Aorta (tissue), 5 donors: ENCODE data around the gene LMBR1L. TPM values are rescaled to one million over a fixed set of nuclear protein-coding genes. Genes with fewer than 3 reads are reported as not detected.

Experiments used
- ATAC-seq: fragments of 200-7000 bp; cut with Tn5 transposase; one replicate; pipeline ENCODE4 v1.9.1; 2022; ENCODE audit warnings: moderate library complexity; ENCODE audit not compliant: low FRiP score
- DNase-seq, 2 donors: peaks; one replicate each; pipeline ENCODE4 v3.0.0-alpha.2; 2020
- H3K27ac ChIP-seq, 2 donors: one replicate each; pipeline ENCODE4 v1.5.1; 2013; ENCODE audit warnings: low read length in 2 of 2, mild to moderate bottlenecking in 2 of 2, moderate library complexity in 2 of 2, control low read depth in 1 of 2, inconsistent platforms in 1 of 2, low read depth in 1 of 2
- H3K27me3 ChIP-seq, 2 donors: one replicate each; pipeline ENCODE4 v1.6.1; 2013; ENCODE audit warnings: control low read depth in 1 of 2, low read length in 1 of 2, mild to moderate bottlenecking in 1 of 2, moderate library complexity in 1 of 2; ENCODE audit not compliant: insufficient read depth in 2 of 2, control insufficient read depth in 1 of 2
- H3K36me3 ChIP-seq, 2 donors: one replicate each; pipeline ENCODE4 v1.6.1; 2013; ENCODE audit warnings: control low read depth in 1 of 2, low read length in 1 of 2, mild to moderate bottlenecking in 1 of 2; ENCODE audit not compliant: insufficient read depth in 2 of 2, control insufficient read depth in 1 of 2
- H3K4me1 ChIP-seq, 2 donors: one replicate each; pipeline ENCODE4 v1.6.1; 2013; ENCODE audit warnings: low read length in 2 of 2, control low read depth in 1 of 2, mild to moderate bottlenecking in 1 of 2, moderate library complexity in 1 of 2; ENCODE audit not compliant: insufficient read depth in 2 of 2, control insufficient read depth in 1 of 2
- H3K4me3 ChIP-seq, 2 donors: one replicate each; pipeline ENCODE4 v1.5.1; 2013; ENCODE audit warnings: low read length in 2 of 2, control low read depth in 1 of 2, mild to moderate bottlenecking in 1 of 2
- H3K9me3 ChIP-seq: one replicate; pipeline ENCODE4 v1.6.1; 2013; ENCODE audit warnings: mild to moderate bottlenecking, low read length; ENCODE audit not compliant: control insufficient read depth
- WGBS, 2 donors: extraction: QIAGEN DNeasy Blood & Tissue Kit; methylation state at CpG; one replicate each; pipeline ENCODE4 v1.1.7; 2013; 5-methylcytosine and 5-hydroxymethylcytosine counted together
- intact Hi-C, 2 donors: fragments of 100-400 bp; cut with DNase I; formaldehyde crosslinking; loops; one replicate each; pipeline versions ENCODE4 v1.14.2 to v1.15.0; 2022
- polyA plus RNA-seq, 2 donors: library from polyadenylated mRNA; stranded (reverse); fragments of 200-250 nt; gene quantifications; one replicate each; pipeline ENCODE4 v1.2.3, GENCODE V29; 2013
- total RNA-seq, 2 donors: library from RNA; stranded (reverse); fragmentation: NEBNext Ultra II Directional; extraction: Animal tissue kit (Norgen Biotek cat#: 25700); gene quantifications; one replicate each; pipeline ENCODE4 v1.2.1, GENCODE V29; 2021
- donor health status: healthy with polysubstance abuse.
- donor health status: Bipolar disorder and iron deficiency.
- donor health status: DM: no; HTN: no; CAD: no.
- donor health status: DM: no; HTN: no; CAD: no.
- donor health status: DM: yes; HTN: yes; CAD: no.

The LMBR1L gene
- total and polyA plus RNA-seq, 4 donors = 5.6 to 160 (median 86.5) TPM

DNA sequence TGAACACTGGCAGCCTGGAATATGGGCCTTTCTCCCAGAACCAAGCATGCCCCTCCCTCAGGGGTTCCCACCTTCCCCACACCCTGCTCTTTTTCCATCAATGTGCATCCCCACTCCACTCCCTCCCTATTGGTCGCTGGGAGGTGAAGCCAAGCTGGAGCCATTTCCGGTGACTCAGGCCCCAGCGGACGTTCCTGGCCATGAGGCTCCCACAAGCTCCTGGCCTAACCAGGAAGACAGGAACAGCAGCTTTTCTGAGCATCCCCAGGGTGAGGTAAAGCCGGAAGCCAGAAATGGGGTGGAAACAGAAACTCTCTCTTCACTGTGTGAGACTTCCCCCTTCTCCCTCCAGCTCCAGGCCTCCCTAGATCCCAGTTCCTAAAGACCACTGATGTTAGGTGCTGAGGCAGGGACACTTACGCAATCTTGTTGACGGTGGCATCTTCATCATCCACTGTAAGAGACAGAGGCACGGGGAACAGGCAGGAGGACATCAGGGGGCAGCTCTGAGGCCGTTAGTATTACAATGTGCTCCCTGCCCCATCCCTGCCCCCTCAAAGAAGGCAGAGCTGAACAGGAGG lies 5.1 kb downstream of the LMBR1L start:
- H3K27ac ChIP-seq = no peak overlapping the region
- H3K4me1 ChIP-seq = peaks cover 0 to 3% of the 10 kb centered on the region in 2 donors
- no peaks in the 10 kb centered on the region for H3K27me3 ChIP-seq
- H3K4me3 ChIP-seq = no peak overlapping the region
- peak in 1 of 2 donors; percentile 79 for DNase-seq
- intact Hi-C loops = no loop called here
- H3K9me3 ChIP-seq = no peaks in the 10 kb centered on the region
- ATAC-seq = no peak
- 68 to 76% methylated on average over 9 of the region's 9 CpGs for WGBS, 2 donors
- H3K36me3 ChIP-seq = peaks cover 9 to 18% of the 10 kb centered on the region in 2 donors

DNA sequence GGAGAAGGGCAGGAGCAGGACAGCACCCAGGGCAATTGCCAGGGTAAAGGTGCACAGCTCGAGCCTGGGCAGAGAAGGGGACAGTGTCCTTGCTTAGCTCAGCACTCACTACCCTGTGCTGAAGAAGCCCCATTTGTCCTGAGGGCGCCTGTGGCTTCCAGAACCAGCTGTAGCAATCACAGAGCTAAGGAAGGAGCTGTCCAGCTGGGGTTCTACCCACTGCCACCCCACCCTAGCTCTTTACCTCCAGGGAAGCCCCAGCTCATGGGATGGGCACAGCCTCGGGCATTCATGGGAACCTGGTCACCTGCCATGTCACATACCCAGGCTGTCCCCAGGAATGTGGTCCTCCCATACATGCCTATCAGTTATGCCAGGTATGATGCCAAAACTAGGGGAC lies 5.8 kb downstream of the LMBR1L start:
- Histone ChIP-seq H3K36me3 (peaks cover 9 to 18% of the 10 kb centered on the region in 2 donors), H3K4me1 (peaks cover 0 to 3% of the 10 kb centered on the region in 2 donors), H3K4me3 (no peak overlapping the region), H3K9me3 (no peaks in the 10 kb centered on the region), H3K27ac (no peak overlapping the region), H3K27me3 (no peaks in the 10 kb centered on the region)
- ATAC-seq (no peak), DNase-seq (peak in 1 of 2 donors; percentile 24)
- intact Hi-C loops = no loop called here
- 71 to 73% methylated on average over 3 of the region's 3 CpGs for WGBS, 2 donors

DNA sequence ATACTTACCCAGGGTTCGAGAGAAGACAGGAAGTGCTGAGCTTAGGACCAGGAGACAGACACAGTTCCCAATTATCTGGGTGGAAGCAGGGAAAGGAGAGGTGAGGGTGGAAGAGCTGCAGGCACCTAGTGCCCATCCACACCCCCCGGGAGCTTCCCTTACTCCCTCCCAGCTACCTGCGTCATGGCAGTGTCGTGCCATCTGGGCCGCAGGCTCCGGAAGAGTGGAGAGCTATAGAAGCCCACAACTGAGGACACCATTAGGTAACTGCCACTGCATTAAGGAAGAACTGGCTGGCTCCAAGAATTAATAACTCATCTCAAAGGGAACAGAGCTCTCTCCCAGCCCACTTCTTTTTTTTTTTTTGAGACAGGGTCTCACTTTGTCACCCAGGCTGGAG lies 10.3 kb downstream of the LMBR1L start:
- DNase-seq = peak in 1 of 2 donors; percentile 37
- no peak overlapping the region for H3K4me3 ChIP-seq

DNA sequence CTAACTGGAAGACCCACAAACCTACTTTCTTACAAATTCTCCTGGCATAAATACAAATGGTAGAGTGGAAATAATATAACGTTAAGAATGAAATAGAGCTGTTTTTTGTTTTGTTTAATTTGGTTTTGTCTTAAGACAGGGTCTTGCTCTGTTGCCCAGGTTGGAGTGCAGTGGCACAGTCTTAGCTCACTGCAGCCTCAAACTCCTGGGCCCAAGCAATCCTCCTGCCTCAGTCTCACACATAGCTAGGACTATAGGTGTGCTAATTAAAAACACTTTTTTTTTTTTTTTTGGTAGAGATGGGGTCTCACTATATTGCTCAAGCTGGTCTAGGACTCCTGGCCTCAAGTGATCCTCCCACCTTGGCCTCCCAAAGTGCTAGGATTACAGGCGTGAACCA lies 11.9 kb downstream of the LMBR1L start:
- WGBS, 2 donors = 79 to 90% methylated on average over 2 of the region's 2 CpGs
- intact Hi-C loops = no loop called here

More for the DNA sequence above, 10.3 kb downstream of the LMBR1L start:
- Histone ChIP-seq H3K27me3 (no peaks in the 10 kb centered on the region), H3K4me1 (no peaks in the 10 kb centered on the region), H3K9me3 (no peaks in the 10 kb centered on the region), H3K36me3 (peaks cover 9 to 21% of the 10 kb centered on the region in 2 donors), H3K27ac (no peak overlapping the region)
- intact Hi-C loops = no loop called here
- 92 to 96% methylated on average over 6 of the region's 6 CpGs for WGBS, 2 donors
- no peak for ATAC-seq

DNA sequence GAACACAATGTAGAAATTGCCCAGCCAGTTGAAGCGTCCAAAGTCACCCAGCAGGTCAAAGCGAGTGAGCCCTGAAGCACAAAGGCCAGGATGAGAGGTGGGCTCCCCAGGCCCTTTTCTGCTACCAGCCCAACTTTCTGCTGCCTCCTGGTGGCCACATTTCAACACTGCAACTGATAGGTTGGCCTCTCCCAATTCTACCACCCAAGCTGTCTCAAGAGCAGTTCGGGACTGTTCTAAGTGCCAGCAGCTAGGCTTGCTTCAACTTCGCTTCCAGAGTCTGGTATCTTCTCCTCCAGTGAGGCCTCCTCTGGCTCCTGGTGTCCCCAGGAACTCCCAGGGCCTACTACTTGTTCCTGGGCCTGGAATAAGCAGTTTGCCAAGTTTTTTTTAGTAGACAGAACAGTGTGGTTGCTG lies 12.6 kb downstream of the LMBR1L start:
- intact Hi-C loops = no loop called here
- WGBS, 2 donors = 55 to 56% methylated on average over 4 of the region's 4 CpGs
- Histone ChIP-seq H3K4me1 (no peaks in the 10 kb centered on the region), H3K36me3 (peaks cover 9 to 16% of the 10 kb centered on the region in 2 donors), H3K4me3 (no peak overlapping the region), H3K27ac (no peak overlapping the region), H3K27me3 (no peaks in the 10 kb centered on the region), H3K9me3 (no peaks in the 10 kb centered on the region)
- ATAC-seq = peak; percentile 44
- peak; percentile 63 to 80 for DNase-seq

More for the DNA sequence above, 11.9 kb downstream of the LMBR1L start:
- Histone ChIP-seq H3K27me3 (no peaks in the 10 kb centered on the region), H3K27ac (no peak overlapping the region), H3K36me3 (peaks cover 9 to 17% of the 10 kb centered on the region in 2 donors), H3K4me3 (no peak overlapping the region), H3K4me1 (no peaks in the 10 kb centered on the region), H3K9me3 (no peaks in the 10 kb centered on the region)
- DNase-seq (peak in 1 of 2 donors; percentile 5), ATAC-seq (no peak)

DNA sequence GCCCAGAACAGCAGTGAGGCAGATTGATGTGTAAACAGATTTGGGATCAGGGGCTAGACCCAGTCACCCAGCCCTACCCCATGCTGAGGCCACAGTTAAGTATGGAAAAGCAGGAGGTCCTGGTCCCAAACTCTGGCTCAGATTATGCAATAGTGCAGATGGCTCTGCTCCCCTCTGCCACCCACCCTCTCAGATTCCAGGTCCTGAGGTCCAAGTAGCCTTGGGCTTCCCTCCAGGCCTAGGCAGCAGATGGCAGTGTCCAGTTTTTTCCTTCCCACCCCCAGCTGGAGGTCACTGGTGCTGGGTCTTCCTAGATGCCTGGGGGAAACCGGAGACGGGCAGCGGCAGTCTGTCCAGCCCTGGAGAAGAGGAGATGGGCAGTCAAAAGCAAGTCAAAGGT lies 13.3 kb downstream of the LMBR1L start:
- Histone ChIP-seq H3K4me3 (no peak overlapping the region), H3K27ac (no peak overlapping the region), H3K27me3 (no peaks in the 10 kb centered on the region), H3K9me3 (no peaks in the 10 kb centered on the region), H3K36me3 (peaks cover 9 to 14% of the 10 kb centered on the region in 2 donors), H3K4me1 (no peaks in the 10 kb centered on the region)
- ATAC-seq = no peak
- peak in 1 of 2 donors; percentile 43 for DNase-seq
- WGBS, 2 donors = 87 to 89% methylated on average over 3 of the region's 3 CpGs
- intact Hi-C loops = no loop called here

DNA sequence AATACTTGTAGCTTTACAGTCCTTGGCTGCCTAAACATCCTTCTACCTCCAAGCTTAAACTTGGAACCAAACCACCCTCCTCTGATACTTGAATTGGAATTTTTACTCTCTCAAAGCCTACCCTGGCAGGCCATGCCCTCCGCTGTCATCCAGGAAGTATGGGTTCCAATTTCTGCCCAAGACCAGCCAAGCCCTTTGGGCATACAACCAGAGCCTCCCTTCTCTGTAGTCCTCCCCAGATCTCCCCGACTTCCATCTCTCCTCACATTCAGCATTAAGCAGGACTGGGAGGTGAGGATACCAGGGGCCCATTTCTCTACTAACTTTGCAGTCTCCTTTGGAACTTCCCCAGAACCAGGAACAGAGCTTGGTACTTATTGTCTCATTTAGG lies 15.7 kb downstream of the LMBR1L start:
- intact Hi-C loops = no loop called here
- Histone ChIP-seq H3K9me3 (no peaks in the 10 kb centered on the region), H3K27me3 (no peaks in the 10 kb centered on the region), H3K4me1 (no peaks in the 10 kb centered on the region), H3K4me3 (no peak overlapping the region), H3K36me3 (peaks cover 0 to 3% of the 10 kb centered on the region in 2 donors), H3K27ac (no peak overlapping the region)
- ATAC-seq (no peak), DNase-seq (peak in 1 of 2 donors; percentile 68)
- 32 to 49% methylated on average over 2 of the region's 2 CpGs for WGBS, 2 donors

DNA sequence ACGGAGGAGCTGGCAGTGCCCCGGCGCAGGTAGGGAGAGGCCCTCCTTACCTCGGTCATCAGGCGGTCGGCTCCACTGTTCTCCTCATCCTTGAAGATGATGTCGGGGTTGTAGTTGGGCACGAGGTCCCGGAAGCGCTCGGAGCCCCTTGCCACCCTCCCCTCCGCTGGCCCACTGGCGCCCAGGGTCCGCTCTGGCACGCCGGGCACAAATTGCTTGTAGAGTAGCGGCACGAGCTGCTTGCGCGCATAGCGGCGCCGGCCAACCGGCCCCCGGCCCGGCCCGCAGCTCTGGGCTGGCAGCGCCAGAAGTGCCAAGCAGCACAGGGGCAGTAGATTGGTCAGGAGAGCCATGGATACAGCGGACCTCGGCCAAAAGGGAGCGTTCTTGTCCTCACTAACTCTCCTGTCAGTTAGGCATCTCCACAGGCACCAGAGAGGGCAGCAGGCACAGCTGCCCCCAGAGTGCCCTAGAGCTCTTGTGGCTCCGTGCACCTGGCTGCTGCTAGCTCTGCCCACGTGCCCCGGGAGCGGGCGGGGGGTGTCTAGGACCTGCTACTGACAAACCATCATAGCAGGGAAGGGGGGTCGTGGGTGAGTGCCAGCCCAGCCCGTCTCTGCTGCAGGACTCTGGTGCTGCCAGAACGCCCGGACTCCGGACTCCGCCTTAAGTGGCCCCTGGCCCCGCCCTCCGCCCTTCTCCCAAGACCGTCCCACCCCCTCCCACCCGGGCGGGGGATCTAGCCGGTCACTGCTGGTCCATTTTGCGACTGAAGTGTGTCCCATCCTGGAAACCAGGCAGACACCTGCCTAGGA lies 16.3 kb downstream of the LMBR1L start, which contains the start of gene DHH:
Gene DHH, minus strand, starts transcription at position 642 of the 815 bp plus-strand sequence. Its CDS starts 289 bp downstream, at position 353.
- ATAC-seq = peak; percentile 47
- peak; percentile 67 to 81 for DNase-seq

More for the DNA sequence above, 16.3 kb downstream of the LMBR1L start, which contains the start of gene DHH:
- H3K36me3 ChIP-seq = peaks cover 0 to 3% of the 10 kb centered on the region in 2 donors
- H3K4me3 ChIP-seq = no peak within 1 kb of the TSS
- H3K9me3 ChIP-seq = no peaks in the 10 kb centered on the region
- no peaks in the 10 kb centered on the region for H3K27me3 ChIP-seq
- 1% methylated on average over 48 to 49 of the region's 49 CpGs for WGBS, 2 donors
- intact Hi-C loops = no loop called here
- H3K4me1 ChIP-seq = no peaks in the 10 kb centered on the region
- H3K27ac ChIP-seq = no peak within 1 kb of the TSS
